ENCODE data around the gene ME2.
A peak's percentile ranks its signal among the peaks of the same experiment; 100 is the strongest.
"Not testable (repeated sequence)": the region's sequence is repeated elsewhere in the genome, so short reads cannot be mapped to it uniquely, and the experiment has no call there.

ME2 gene

DNA sequence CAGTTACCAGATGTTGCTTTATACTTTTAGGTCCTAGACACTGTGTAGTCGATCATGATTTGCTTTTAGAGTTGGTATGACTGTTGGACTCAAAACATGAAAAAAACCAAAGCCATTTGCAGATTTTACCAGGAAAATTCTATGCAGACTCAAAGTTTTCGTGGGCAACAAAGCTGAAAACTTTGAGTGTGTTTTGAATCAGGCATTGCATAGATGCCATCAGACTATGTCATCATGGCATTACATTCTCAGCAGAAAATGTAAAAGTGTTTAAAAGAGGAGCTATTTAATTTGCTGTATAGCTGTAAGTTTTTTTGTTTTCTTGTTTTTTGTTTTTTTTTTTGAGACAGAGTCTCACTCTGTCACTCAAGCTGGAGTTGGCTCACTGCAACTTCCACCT lies 45.5 kb downstream of the ME2 start:
- no peak for DNase-seq (ENCODE audit: low spot score)

GRCh38 chr18:50926521-50926920 lies 47.6 kb downstream of the ME2 start:
- DNase-seq (ENCODE audit: low spot score) = no peak

- no peak for DNase-seq (ENCODE audit: low spot score)
These were observed 49.6 kb downstream of the ME2 start for GRCh38 chr18:50928551-50928950.

DNA sequence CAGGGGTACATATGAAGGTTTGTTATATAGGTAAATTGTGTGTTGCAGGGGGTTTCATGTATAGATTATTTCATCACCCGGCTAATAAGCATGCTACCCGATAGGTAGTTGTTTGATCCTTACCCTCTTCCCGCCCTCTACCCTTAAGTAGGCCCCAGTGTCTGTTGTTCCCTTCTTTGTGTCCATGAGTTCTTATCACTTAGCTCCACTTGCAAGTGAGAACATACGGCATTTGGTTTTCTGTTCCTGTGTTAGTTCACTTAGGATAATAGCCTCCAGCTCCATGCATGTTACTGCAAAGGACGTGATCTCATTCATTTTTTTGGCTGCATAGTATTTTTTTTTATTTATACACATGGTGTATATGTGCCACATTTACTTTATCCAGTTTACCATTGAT lies 54.8 kb downstream of the ME2 start:
- DNase-seq (ENCODE audit: low spot score) = no peak

- no peak for DNase-seq (ENCODE audit: low spot score)
These were observed 55.8 kb downstream of the ME2 start for GRCh38 chr18:50934545-50935211.

GRCh38 chr18:50935493-50936191 lies 56.7 kb downstream of the ME2 start:
- DNase-seq (ENCODE audit: low spot score) = no peak

DNA sequence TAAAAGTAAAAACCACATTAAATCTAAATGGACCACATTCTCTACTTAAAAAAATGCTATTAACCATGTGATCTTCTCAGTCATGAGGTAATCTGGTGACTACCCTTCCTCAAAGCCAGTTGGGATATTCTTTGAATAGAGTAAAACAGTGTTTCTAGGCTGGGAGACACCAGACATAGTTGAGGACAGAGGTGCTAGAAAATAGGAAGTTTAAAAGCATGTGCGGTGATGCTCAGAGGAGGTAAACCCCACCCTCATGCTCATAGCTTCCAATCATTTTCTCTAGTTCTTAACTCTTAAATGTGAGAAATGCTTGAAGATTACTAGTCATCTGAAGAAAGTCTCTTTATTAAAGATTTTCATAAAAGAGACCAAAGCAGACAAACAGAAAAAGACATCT lies 58.3 kb downstream of the ME2 start:
- DNase-seq (ENCODE audit: low spot score) = no peak

DNA sequence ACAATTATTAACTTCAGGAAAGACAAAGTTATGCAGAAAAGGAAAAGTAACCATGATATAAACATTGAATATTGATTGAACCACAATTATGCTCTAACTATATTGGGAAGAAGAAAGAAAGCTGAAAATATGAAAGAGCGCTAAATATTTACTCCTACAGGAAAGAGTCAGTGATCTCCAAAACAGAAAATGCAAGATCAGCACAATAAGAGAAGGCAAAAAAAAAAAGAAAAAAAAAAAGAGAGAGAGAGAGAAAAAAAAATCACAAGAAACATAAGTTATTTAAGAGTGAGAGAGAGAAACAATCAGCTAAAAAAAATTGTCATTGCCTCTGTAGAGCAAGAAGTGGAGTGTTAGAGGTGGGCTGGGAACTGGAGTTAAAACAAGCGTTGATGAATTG lies 60.0 kb downstream of the ME2 start:
- no peak for DNase-seq (ENCODE audit: low spot score)

DNA sequence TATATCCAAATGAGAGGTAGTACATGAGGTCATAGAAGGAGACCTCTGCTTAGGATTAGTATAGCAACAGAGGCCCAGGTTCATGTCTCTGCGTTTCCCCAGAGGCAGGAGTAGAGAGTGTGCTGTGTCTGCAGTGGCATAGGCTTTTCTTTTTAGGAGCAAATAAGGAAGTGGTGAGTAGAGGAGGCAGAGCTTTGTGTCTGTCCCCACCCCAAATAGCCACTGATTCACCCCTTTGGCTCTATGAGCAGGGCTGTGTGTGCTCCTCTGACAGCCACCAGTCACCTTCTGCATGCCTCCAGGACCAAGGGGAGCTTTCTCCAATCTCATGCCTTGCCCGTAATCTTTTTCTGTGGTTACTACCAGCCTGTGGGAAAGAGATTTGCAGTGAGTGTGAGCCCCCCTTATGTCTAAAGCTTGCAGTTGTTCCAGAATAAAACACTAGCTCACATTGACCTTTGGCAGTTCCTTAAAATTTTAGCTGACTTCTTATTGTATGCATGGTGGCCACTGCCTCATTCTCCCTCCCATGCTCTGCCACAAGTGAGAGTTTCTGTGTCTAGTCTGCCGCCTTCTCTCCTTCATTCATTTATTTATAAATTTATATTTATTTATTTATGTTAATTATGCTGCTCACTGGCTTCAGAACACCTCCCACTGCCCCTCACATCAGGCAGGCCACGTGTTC lies 65.5 kb downstream of the ME2 start:
- DNase-seq (ENCODE audit: low spot score) = no peak

GRCh38 chr18:50945918-50946317 lies 67.0 kb downstream of the ME2 start:
- not testable (repeated sequence) for DNase-seq (ENCODE audit: low spot score)

- DNase-seq (ENCODE audit: low spot score) = no peak
These were observed 69.0 kb downstream of the ME2 start for GRCh38 chr18:50947899-50948298.

DNA sequence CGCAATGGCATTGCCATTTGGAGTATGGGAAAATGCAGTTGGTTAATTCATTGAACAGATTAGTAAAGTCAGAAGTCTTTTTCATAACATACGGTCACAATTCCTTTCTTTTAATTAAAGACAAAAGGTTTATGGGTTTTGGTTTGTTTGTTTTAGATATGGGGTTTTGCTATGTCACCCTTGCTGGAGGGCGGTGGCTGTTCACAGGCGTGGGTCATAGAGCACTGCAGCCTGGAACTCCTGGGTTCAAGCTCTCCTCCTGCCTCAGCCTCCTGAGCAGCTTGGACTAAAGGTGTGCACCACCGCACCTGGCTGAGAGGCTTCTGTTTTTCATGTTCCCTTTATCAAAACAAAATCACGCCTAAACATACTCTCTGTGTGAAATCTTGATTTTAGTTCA lies 70.3 kb downstream of the ME2 start:
- no peak for DNase-seq (ENCODE audit: low spot score)

- DNase-seq (ENCODE audit: low spot score) = no peak
These were observed 71.7 kb downstream of the ME2 start for GRCh38 chr18:50950626-50951025.

GRCh38 chr18:50953822-50954221 lies 74.9 kb downstream of the ME2 start:
- no peak for DNase-seq (ENCODE audit: low spot score)

DNA sequence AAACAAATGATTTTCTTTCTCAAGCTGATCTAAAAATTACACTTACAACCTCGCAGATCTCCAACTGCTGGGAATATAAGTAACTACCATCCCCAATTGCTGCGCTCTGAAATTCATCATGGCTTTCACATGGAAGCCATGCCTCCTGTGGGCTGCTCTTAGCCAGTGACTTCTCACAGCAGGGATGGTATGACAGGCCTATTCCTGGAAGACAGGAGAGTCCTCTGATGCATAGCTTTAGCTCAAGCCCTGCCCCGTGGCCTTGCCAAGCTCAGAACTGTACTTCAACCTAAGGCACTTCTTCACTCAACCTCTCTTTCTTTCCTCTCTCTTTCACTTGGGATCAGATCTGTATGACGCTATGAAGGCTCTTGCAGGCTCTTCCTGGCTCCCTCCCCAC lies 76.3 kb downstream of the ME2 start:
- DNase-seq (ENCODE audit: low spot score) = no peak

DNA sequence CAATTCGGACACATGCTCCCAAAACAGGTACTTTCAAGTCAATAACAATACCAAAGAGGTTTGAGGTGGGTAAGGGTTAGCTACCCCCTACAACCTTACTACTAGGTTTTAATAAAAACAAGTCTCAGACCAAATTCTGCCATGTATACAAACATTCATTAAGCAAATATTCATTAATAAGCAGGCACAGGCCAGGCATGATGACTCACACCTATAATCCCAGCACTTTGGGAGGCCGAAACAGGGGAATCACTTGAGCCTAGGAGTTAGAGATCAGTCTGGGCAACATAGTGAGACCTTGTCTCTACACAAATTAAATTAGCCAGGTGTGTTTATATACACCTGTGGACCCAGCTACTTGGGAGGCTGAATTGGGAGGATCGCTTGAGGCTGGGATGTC lies 77.2 kb downstream of the ME2 start:
- no peak for DNase-seq (ENCODE audit: low spot score)

DNA sequence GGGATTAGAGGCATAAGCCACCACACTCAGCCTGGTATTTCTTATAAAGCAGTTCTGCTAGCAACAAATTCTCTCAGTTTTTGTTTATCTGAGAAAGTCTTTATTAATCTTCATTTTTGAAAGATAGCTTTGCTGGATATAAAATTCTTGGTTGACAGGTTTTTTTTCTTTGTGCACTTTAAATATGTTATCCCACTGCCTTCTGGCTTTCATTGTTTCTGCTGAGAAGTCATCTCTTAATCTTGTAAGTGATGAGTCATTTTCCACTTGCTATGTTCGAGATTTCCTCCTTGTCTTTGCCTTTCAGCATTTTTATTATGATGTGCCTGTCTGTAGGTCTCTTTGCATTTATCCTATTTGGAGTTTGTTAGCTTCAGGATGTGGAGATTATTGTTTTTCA lies 83.1 kb downstream of the ME2 start:
- DNase-seq (ENCODE audit: low spot score) = no peak

DNA sequence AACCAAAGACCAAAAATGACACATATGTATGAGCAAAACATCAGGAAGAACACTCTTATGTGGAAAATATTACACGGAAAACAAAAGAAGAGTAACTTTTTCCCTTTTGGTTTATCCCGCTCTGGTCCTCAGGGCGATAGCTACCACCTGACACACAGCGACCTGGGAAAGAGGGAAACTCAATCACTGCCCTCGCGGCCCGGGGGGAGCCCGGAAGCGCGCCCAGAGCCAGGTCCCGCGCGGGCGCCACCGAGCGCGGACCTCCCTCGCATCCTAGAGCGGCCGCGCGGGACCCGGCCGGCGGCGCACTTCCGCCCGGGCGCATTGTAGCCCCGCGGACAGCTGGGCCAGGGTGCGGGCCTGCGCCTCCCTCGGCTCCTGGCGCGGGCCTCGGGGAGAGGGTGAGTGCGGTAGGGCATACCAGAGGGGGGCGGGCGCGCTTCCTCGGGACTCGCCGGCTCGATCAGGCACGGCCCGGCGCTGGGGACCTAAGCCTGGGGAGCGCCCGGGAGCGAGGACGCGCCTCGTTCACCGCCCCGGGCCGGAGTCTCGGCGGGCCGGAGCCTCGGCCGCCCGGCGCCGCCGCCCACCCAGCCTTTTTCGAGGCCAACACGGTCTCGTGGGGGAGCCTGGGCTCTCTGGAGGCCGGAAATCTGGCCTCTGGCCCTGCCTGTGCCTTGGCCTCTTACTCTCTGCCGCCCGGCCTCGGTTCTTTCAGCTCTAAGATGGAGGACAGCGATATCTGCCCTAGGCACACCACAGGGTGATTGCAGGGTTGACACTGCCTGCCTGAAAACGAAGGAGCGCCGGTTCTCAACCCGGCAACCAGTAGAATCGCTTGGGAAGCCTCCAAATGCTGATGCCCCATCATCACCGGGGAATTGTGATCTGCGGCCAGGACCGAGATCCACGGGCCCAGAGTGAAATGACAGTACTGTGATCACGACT lies 89.1 kb downstream of the ME2 start, which contains the start of gene ELAC1:
TSS of gene ELAC1 (plus strand) at position 327 of the 948 bp plus-strand sequence. CDS start 6,365 bp downstream, outside the sequence.
- peak; percentile 94 for DNase-seq (ENCODE audit: low spot score)

DNA sequence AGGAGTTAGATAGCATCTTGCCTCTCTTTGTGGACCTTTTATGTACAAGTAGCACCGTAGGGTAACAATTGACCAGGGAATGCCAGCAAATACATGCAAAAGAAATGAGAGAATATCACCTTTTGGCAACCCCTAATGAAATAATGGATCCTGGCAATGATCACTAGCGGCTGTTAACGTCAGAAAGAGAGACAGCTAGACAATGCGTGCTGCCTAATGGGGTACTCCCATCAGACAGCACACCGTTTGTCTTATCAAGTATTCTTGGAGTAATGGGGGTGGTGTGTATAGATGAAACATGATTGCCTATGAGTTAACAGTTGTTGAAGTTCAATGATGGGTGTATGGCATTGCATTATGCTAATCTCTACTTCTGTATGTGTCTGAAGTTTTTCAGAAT lies 90.5 kb downstream of the ME2 start:
- no peak for DNase-seq (ENCODE audit: low spot score)

DNA sequence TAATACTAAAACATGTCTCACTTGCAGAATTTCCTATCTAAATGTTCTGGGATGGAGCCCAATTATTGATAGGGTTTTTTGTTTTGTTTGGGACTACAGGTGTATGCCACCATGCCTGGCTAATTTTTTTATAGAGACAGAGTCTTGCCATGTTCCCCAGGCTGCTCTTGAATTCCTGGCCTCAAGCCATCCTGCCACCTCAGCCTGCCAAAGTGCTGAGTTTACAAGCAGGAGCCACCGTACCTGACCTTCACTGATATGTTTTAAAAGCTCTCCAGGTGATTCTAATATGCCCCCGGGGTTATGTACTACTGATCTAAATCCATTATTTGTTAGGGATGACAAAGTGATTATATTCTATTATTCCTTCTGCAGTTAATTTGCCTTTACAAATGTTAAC lies 91.1 kb downstream of the ME2 start:
- DNase-seq (ENCODE audit: low spot score) = no peak

DNA sequence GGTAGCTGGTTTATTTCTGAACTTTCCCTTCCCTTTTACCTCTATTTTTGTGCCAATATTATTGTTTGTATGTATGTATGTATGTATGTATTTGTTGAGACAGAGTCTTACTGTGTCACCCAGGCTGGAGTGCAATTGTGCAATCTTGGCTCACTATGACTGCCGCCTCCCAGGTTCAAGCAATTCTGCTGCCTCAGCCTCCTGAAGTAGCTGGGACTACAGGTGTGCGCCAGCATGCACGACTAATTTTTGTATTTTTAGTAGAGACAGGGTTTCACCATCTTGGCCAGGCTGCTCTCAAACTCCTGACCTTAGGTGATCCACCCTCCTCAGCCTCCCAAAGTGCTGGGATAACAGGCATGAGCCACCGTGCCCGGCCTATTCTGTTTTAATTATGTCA lies 93.5 kb downstream of the ME2 start:
- DNase-seq (ENCODE audit: low spot score) = not testable (repeated sequence)
